IPS-15b (cell line): Measurements from ENCODE around the gene ATXN1.

Source experiments
- H3K27me3 ChIP-seq: one replicate; pipeline ENCODE4 v1.6.1; 2013; ENCODE audit warnings: low read length; ENCODE audit not compliant: control insufficient read depth, insufficient read depth
- H3K36me3 ChIP-seq: one replicate; pipeline ENCODE4 v1.6.1; 2013; ENCODE audit warnings: low read length; ENCODE audit not compliant: control insufficient read depth, insufficient read depth
- H3K4me1 ChIP-seq: one replicate; pipeline ENCODE4 v1.6.1; 2013; ENCODE audit warnings: mild to moderate bottlenecking, low read length; ENCODE audit not compliant: control insufficient read depth, insufficient read depth
- H3K4me3 ChIP-seq: one replicate; pipeline ENCODE4 v1.5.1; 2013; ENCODE audit warnings: low read depth, low read length
- H3K9ac ChIP-seq: one replicate; pipeline ENCODE4 v1.6.1; 2013; ENCODE audit warnings: low read depth, mild to moderate bottlenecking, low read length
- H3K9me3 ChIP-seq: one replicate; pipeline ENCODE4 v1.6.1; 2013; ENCODE audit warnings: mild to moderate bottlenecking, low read length; ENCODE audit not compliant: control insufficient read depth, insufficient read depth

Gene ATXN1

DNA sequence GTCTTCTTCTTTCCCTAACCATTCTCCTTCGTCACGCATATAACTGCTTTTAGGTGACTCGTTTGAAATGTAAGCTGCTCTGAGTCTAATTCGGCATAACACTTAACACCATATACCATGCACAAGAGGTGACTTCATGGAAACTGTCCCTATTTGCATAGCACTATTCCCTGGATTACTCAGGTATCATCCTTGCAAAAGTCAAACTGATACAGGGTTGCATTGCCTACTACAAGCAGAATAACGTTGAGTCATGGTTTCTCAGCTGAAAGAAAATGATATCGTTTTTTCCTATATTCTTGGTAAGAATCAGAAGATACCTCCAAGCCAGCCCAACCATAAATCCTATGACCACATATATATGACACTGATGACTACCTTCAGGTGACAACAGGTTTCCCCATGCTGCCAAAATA lies 227.5 kb downstream of the ATXN1 start:
- H3K9ac ChIP-seq, result no peak overlapping the region
- no peaks in the 10 kb centered on the region for H3K36me3 ChIP-seq
- no peaks in the 10 kb centered on the region for H3K27me3 ChIP-seq
- no peaks in the 10 kb centered on the region for H3K9me3 ChIP-seq
- H3K4me1 ChIP-seq, result peaks cover 2% of the 10 kb centered on the region
- no peak overlapping the region for H3K4me3 ChIP-seq

DNA sequence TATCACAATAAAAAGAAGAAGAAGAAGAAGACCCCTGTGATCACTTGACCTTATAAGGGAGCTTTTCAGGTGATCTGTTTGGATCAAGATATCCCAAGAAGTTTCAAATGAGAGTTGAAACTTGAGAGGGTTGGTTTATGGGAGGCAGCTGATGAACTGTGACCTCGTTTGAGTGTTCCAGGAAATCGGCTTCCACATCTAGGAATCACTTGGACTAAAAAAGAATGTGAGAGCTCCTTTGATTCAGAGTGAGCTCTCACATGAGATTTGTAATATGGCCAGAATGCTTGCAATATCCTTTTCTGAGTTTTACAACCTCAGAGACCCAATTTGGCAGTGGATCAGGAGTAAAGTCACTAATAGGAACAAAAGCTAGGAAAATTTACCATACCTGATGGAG lies 228.1 kb downstream of the ATXN1 start:
- Histone ChIP-seq H3K4me3 (no peak overlapping the region), H3K36me3 (no peaks in the 10 kb centered on the region), H3K4me1 (peaks cover 2% of the 10 kb centered on the region), H3K27me3 (no peaks in the 10 kb centered on the region), H3K9ac (no peak overlapping the region), H3K9me3 (no peaks in the 10 kb centered on the region)

DNA sequence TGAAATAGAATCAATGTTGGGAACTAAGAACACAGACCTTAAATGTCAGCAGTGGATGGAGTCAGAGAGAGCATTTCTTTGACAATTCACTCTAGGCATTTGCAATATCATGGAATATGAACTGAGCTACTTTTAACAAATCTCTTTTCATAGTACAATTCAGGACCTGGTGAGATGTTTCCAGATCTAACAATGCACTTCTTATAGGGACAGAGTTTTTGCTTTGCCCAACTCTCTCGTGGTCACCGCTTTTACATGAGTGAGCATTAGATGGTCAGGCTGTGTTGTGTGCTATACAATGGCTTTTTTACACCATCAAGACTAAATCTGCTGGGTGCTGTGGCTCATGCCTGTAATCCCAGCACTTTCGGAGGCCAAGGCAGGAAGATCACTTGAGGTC lies 233.6 kb downstream of the ATXN1 start:
- Histone ChIP-seq H3K9me3 (no peaks in the 10 kb centered on the region), H3K36me3 (no peaks in the 10 kb centered on the region), H3K27me3 (no peaks in the 10 kb centered on the region), H3K9ac (no peak overlapping the region), H3K4me3 (no peak overlapping the region), H3K4me1 (no peaks in the 10 kb centered on the region)

DNA sequence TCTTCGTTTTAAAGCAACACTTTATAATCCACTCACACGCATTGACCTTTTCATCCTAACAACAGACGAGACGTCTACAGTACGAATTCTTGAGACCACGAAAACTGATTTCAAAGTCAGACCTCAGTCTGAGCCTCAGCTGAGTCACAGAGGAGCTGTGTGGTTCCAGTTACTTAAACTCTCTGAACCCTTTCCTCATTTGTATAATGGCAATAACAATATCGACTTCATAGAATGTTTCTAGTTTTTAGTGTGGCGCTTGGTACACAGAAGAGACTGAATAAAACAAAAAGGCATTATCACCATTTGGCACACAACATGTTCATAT lies 236.9 kb downstream of the ATXN1 start:
- Histone ChIP-seq H3K9me3 (no peaks in the 10 kb centered on the region), H3K36me3 (no peaks in the 10 kb centered on the region), H3K9ac (no peak overlapping the region), H3K4me3 (no peak overlapping the region), H3K4me1 (no peaks in the 10 kb centered on the region), H3K27me3 (no peaks in the 10 kb centered on the region)

DNA sequence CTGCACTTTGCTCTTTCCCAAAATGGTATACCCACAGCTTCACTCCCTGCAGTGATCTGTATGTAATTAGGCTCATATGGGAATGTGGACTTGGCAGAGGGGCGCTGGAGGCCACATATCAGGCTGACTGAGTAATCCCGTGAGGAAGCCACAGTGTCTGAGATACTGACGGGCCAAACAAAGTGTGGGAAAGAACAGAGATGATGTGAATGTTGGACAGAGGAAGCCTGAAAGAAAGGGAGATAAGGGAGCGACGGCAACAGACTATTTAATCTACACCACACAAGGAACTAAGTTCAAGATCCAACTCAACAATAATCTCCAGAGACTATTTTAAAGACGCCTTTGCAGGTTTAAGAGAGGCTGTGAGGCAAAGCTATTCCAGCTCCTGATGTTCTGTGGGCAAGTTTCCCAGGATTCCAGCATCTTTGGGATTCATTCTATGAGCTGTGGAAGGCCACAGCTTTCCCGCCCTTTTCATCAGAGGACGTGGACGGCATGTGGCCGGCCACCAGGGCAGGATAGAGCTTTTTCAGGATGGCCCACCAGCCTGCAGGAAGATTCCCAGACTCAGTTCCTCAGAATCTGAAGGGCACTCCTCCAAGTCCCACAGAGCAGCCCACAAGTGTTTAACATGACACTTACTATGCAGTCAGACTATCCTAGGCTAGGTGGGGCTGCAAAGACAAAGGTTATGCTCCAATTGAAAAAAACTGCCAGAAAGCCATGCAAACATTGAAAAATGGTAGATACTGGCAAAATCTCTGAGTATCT lies 237.5 kb downstream of the ATXN1 start:
- Histone ChIP-seq H3K9ac (no peak overlapping the region), H3K27me3 (no peaks in the 10 kb centered on the region), H3K4me3 (no peak overlapping the region), H3K9me3 (no peaks in the 10 kb centered on the region), H3K4me1 (no peaks in the 10 kb centered on the region), H3K36me3 (no peaks in the 10 kb centered on the region)

DNA sequence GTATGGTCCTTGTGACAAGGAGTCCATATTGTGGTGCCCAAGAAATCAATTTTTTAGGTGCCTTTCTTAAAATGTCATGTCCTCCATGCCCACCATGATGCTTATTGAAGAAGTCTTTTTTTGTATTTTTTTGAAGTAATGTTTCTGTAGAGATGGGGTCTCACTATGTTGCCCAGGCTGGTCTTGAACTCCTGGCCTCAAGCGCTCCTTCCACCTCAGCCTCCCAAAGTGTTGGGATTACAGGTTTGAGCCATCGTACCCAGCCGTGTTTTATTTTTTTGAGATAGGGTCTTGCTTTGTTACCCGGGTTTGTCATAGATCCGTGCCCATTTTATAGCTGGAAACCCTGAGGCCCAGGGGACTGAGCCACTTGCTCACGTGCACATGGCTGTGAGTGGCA lies 238.3 kb downstream of the ATXN1 start:
- no peak overlapping the region for H3K9ac ChIP-seq
- H3K36me3 ChIP-seq, result no peaks in the 10 kb centered on the region
- H3K4me1 ChIP-seq, result no peaks in the 10 kb centered on the region
- H3K27me3 ChIP-seq, result no peaks in the 10 kb centered on the region
- no peak overlapping the region for H3K4me3 ChIP-seq
- no peaks in the 10 kb centered on the region for H3K9me3 ChIP-seq

DNA sequence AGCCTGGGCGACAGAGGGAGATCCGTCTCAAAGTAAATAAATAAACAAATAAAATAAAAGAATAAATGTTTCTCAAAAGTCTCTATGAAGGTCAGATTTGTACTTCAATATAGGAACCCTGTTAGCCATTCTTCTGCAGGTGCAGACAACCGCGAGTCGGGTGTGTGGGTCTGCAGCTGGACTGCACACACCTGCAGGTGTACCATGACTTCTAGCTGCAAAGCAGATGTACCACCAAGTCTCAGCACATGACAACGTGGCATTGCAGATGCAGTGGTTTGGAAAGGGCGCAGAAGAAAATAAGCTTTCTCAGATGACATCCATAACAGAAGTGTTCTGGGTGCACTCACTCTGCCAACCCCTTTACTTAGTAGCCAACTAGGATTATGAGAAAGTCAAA lies 239.7 kb downstream of the ATXN1 start:
- Histone ChIP-seq H3K36me3 (no peaks in the 10 kb centered on the region), H3K4me3 (no peak overlapping the region), H3K4me1 (no peaks in the 10 kb centered on the region), H3K9ac (no peak overlapping the region), H3K9me3 (no peaks in the 10 kb centered on the region), H3K27me3 (no peaks in the 10 kb centered on the region)

DNA sequence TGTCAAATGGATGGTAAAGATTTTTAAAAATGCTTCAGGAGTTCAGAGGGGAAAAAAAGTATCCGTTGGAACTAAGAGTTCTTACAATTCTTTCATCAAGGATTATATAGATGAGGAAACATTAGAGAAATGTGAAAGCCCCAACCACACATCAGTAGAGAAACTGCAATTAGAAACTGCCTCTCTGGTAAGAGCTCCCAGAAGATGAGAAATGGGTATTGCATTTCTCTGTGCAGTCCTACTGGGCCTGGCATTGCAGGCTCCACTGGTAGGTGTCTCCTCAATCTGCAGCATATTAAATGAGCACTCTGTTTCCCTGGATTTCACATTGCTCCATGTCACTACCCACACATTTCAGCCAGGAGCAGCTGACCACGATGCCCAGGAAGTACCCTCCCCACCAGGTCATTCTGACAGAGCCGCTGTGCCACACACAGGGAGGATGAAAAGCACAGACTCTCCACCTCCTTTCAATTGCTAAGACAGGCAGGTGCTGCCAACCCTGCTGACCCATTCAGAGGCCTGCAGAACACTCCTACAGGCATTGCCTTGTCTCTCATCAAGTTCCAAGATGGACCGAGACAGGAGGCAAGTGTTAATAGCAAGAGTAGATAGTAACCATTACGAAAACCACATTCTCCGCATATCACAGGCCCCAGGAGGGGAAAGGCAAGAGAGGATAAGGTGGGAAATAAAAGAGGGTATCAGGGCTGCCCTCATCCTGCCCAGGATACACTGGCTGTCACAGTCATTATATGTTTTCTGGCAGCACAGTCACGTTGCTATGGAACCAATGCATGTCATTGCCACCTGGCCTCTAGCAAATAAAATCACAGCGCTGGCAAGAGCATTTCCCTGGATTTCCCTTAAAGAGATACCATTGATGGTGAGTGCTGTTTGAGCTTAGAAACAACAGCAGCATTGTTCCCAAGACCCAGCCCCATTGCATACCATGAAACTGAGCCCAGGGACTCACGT lies 241.7 kb downstream of the ATXN1 start:
- H3K36me3 ChIP-seq, result no peaks in the 10 kb centered on the region
- no peaks in the 10 kb centered on the region for H3K27me3 ChIP-seq
- H3K4me3 ChIP-seq, result no peak overlapping the region
- H3K4me1 ChIP-seq, result no peaks in the 10 kb centered on the region
- H3K9ac ChIP-seq, result no peak overlapping the region
- H3K9me3 ChIP-seq, result no peaks in the 10 kb centered on the region

DNA sequence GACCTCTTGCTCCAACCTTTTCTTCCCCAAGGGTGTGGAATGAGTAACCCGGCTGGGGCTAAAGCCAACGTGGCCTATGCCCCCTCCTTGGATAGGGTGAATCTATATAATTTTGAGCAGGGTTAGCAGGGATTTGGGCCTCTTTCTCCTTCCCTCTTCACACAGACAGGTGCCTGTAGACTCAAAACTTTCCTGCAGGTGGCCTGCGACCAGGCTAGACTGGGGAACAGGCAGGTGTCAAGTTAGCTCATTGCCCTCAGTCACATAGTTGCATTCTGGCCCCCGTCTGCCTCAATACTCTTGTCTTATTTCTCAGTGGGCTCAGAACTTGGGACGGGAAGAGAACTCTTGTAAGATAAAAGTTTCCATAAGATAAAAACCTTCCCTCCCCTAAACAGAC lies 243.0 kb downstream of the ATXN1 start:
- Histone ChIP-seq H3K27me3 (no peaks in the 10 kb centered on the region), H3K9ac (no peak overlapping the region), H3K36me3 (no peaks in the 10 kb centered on the region), H3K4me1 (peaks cover 3% of the 10 kb centered on the region), H3K4me3 (no peak overlapping the region), H3K9me3 (no peaks in the 10 kb centered on the region)

DNA sequence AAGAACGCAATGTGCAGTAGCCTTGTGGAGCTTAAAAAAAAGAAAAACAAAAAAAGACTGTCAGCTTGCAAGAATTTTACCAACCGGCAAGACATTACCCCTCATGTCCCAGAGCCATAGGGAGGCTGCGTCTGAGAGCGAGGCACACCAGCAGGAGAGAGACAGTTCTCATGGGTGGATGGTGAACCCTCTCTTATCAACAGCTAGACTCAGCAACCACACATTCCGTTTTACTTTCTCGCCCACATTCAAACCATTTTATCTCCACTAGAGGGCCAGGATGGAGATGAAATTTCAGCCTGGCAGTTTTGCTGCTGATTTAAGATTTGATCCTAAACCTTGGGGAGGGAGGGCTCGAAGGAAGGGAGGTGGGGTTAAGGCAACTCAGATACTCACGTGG lies 247.0 kb downstream of the ATXN1 start:
- H3K4me3 ChIP-seq, result no peak overlapping the region
- H3K9ac ChIP-seq, result no peak overlapping the region
- peaks cover 14% of the 10 kb centered on the region for H3K4me1 ChIP-seq
- no peaks in the 10 kb centered on the region for H3K27me3 ChIP-seq
- H3K36me3 ChIP-seq, result no peaks in the 10 kb centered on the region
- H3K9me3 ChIP-seq, result no peaks in the 10 kb centered on the region

DNA sequence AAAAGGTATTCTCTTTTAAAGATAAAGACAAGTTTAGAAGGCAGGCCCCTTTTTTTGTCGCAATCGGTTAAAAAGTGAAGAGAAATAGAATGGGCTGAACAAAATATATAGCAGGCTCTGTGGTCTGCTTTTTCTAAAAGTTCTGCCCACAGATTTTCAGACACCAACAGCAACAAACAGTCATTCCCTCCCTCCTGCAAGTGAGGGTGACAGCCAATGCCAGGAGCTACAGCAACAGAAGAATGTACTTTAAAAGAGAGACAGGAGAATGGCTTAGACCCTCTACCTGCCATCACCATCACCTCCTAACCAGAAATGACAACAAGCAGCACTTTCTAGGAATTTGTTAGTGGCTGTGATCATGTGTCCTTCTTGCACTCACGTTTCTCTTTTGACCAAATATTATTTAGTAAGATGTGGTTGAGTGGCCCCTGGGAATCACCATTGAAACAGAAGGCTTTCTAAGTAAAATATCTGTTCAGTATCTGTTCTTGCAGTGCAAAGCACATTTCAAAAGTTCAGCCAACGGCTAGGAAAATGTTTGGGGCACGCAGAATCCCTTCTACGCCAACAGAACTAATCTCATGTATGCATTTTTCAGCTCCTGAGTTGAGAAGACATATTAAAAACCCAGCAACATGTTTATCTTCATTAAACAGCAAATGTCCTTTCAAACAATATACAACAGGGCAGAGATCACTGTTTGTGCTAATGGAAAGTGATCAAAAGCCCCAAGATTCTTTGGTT lies 248.5 kb downstream of the ATXN1 start:
- peaks cover 14% of the 10 kb centered on the region for H3K4me1 ChIP-seq

More for the DNA sequence above, 248.5 kb downstream of the ATXN1 start:
- Histone ChIP-seq H3K27me3 (no peaks in the 10 kb centered on the region), H3K36me3 (no peaks in the 10 kb centered on the region), H3K9me3 (no peaks in the 10 kb centered on the region), H3K4me3 (no peak overlapping the region), H3K9ac (no peak overlapping the region)
